GM21515 (cell line): ENCODE data around the gene HDAC4.
"Not testable (repeated sequence)": the region's sequence is repeated elsewhere in the genome, so short reads cannot be mapped to it uniquely, and the experiment has no call there.

Source experiments
- ATAC-seq: cut with Tn5 transposase; IDR thresholded peaks from one replicate; pipeline ENCODE4 v1.9.1; 2021; ENCODE audit not compliant: unreplicated experiment

Gene HDAC4

GRCh38 chr2:239079671-239080294, 321.0 kb downstream of the HDAC4 start:
- no peak for ATAC-seq

DNA sequence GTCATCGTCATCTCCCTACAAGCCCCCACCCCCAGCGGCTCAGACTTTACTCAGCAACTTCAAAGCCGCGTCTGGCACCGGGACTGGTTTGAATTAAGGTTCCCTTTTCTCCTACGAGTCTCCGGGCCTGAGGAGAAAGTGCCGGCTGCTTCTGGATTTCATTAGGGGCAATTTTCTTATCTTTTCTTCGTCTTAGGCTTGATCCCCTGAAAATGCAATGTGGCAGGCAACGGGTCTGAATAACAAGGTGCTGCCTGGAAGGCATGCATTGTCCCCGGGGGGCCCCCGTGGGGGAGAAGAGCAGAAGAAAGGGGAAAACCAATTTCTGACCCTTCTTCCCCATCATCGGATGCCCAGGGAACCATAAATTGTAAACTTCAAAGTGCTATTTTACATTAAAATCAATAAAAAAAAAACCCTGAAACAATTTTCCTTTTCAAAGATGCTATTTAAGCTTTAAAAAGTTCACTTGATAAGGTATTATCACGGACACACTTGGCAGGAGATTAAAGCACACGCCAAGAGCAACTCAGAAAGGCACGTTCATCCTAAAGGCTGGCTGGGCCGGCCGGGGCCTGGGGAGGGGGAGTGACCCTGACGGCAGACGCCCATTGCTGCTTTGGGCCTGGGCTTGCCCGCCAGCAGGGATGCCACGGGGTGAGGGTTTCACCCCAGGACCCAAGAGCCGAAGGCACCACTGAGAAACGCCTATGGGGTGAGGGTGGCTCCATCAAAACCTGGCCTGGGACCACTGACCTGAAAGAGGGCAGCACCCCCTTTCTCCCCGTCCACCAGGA, 322.5 kb downstream of the HDAC4 start:
- ATAC-seq = no peak

- no peak for ATAC-seq
These were observed 323.6 kb downstream of the HDAC4 start for GRCh38 chr2:239077260-239077659.

GRCh38 chr2:239075918-239076758, 324.7 kb downstream of the HDAC4 start:
- ATAC-seq = no peak

DNA sequence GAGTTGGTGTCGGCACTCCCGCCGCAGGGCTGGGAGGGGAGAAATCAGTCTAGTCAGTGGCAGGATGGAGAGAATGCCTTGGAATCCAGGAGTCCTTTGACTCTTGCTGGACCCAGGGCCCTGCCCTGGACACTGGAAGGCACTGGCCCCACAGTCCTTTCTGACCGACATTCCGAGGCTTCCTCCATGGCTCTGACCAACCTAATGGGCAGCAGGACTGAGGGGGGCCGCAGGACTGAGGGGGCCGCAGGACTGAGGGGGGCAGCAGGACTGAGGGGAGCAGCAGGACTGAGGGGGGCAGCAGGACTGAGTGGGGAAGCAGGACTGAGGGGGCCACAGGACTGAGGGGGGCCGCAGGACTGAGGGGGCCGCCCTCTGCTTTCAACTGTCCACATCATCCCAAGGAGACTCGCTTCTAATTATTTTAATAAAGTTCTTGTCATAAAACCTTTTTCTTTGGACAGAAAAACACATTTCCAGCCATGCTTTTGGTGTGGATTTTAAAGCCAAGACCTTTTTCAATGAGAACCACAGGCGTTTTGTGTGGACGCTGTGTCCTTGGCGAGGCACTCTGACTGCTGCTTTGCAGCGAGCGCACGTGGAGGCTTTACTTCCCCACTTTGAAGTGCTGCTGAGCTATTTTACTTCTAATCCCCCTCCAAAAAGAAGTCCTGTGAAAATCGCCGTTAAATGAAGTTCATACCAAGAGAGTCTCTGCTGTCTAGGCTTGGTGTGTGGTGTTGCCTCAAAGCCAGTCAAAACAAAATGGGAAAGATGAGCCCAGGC, 326.9 kb downstream of the HDAC4 start:
- ATAC-seq = no peak

DNA sequence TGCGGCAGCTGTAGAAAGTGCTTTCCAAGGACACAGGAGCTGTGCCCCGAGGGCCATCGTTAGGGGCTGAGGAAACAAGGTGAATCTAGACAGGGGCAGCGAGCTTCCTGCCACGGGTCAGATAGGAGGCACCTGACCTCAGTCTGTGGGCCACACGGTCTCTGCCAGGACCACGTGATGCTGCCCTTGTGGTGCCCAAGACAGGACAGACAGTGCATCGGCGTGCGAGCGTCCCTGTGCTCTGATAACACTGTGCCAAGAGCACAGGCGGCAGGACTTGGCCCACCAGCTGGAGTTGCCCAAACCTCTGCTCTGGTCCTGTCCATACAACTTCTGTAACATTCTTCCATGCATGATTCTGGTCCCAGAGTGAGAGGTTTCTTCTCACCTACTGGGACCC, 327.6 kb downstream of the HDAC4 start:
- ATAC-seq = no peak

DNA sequence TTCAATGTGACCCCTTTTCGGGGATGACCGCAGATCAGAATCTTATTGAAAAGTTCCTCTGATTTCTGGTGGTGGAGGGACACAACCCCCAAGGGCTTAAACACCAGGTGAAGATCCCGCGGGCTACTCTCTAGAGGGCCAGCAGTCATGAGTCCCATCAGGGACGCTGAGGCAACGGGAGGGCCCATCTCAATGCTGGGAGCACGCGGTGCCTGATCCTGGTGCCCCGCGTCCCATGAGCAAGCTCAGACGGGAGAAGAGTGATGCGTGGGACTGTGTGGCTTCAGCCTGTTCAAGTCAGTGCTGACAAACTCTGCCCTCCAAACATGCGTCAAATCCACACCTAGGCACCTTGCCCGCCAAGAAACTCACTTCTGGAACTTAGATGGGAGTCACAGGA, 328.0 kb downstream of the HDAC4 start:
- no peak for ATAC-seq

GRCh38 chr2:239070466-239070865, 330.4 kb downstream of the HDAC4 start:
- ATAC-seq = no peak

- not testable (repeated sequence) for ATAC-seq
These were observed 331.2 kb downstream of the HDAC4 start for GRCh38 chr2:239069362-239070333.

- no peak for ATAC-seq
These were observed 332.4 kb downstream of the HDAC4 start for GRCh38 chr2:239068411-239068810.

GRCh38 chr2:239067196-239067865, 333.5 kb downstream of the HDAC4 start:
- ATAC-seq = no peak

DNA sequence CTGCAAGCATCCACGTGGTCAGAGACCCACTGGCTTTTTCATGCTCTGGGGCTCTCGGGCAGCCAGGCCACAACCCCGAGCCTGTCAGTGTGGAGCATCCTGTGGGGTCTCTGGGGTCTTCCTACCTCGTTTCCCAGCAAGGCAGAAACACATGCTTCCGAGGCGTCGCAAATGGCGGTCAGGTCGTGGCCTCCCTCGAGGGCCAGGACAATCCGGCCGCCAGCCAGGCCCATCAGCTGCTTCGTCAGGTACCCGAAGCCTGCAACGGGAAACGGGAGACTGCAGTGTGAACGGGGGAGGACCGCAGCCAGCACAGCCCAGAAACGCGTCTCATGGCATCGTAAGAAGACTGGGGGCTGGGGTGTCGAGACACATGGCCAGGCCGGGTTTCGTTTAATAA, 334.2 kb downstream of the HDAC4 start:
- no peak for ATAC-seq

- ATAC-seq = no peak
These were observed 334.9 kb downstream of the HDAC4 start for GRCh38 chr2:239065962-239066361.

DNA sequence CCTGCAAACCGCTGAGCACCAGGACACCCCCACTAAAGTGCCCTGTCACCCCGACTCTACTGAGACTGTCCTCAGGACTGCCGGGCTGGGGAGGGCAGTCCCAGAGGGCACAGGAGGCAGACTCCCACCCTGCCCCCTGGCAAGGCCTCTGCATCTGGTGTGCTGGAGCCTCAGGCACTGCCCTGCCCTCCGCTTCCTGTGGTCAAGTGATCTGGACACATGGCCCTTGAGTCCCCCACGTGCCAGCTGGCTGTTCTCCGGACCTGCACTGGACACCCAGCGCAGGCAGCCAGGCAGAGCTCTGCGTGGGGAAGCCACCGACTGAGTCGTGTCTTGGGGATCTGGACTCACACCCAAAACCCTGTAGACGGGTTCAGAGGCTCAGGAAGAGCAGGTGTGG, 335.3 kb downstream of the HDAC4 start:
- ATAC-seq = no peak

DNA sequence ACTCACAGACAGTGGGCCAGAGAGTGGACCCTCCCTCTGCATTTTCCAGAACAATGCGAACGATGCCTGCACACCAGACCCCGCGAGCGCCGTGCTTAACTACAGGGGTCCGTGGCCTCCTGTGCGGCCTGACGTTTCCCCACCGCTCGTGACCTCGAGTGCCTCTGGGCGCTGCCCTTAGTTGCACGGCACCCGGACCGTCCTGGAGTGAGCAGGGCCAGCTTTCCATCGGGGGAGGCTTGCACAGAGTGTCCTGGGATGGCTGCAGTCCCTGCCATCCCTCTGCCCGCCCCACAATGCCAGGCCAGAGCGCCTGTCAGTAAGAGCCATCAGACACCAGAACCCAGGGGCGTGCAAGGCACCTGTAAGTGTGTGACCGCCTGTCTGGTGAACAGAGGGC, 335.9 kb downstream of the HDAC4 start:
- no peak for ATAC-seq

- no peak for ATAC-seq
These were observed 336.6 kb downstream of the HDAC4 start for GRCh38 chr2:239064253-239064652.

- ATAC-seq = no peak
These were observed 338.1 kb downstream of the HDAC4 start for GRCh38 chr2:239062743-239063142.

- no peak for ATAC-seq
These were observed 338.8 kb downstream of the HDAC4 start for GRCh38 chr2:239061824-239062570.
